CD14-positive monocyte (primary cell): ENCODE measurements around the gene SLX1A. TPM values are rescaled to one million over a fixed set of nuclear protein-coding genes. Genes with fewer than 3 reads are reported as not detected.
"Not testable (repeated sequence)": the region's sequence is repeated elsewhere in the genome, so short reads cannot be mapped to it uniquely, and the experiment has no call there.

ENCODE experiments used
- DNase-seq, 3 donors: peaks; one replicate each; pipeline ENCODE4 v3.0.0-alpha.2; 2011 to 2022
- H2AFZ ChIP-seq: 2 replicates; pipeline ENCODE4 v1.6.0; 2012; ENCODE audit warnings: mild to moderate bottlenecking, low read depth, low read length, inconsistent platforms; ENCODE audit not compliant: insufficient read depth, poor library complexity, severe bottlenecking
- H3K27ac ChIP-seq, 2 donors: 1 replicate in 1 of 2; 2 replicates in 1 of 2; pipeline ENCODE4 v1.5.1; 2012 to 2013; ENCODE audit warnings: low read length in 2 of 2, control low read depth in 1 of 2, inconsistent platforms in 1 of 2, low read depth in 1 of 2, mild to moderate bottlenecking in 1 of 2
- H3K27me3 ChIP-seq, 2 donors: one replicate each; pipeline versions ENCODE4 v1.6.0 to v1.6.1; 2011 to 2013; ENCODE audit warnings: low read length in 2 of 2; ENCODE audit not compliant: control insufficient read depth in 2 of 2, insufficient read depth in 2 of 2
- H3K36me3 ChIP-seq, 2 donors: replicated peaks in 1 of 2; 1 replicate in 1 of 2; 2 replicates in 1 of 2; pipeline versions ENCODE4 v1.5.1 to v1.6.1; 2012 to 2013; ENCODE audit warnings: low read length in 2 of 2, control low read depth in 1 of 2, inconsistent platforms in 1 of 2, mild to moderate bottlenecking in 1 of 2; ENCODE audit not compliant: insufficient read depth in 2 of 2, control insufficient read depth in 1 of 2
- H3K4me1 ChIP-seq, 2 donors: 1 replicate in 1 of 2; 2 replicates in 1 of 2; pipeline versions ENCODE4 v1.5.1 to v1.6.1; 2012 to 2013; ENCODE audit warnings: low read length in 2 of 2, control low read depth in 1 of 2, inconsistent platforms in 1 of 2, mild to moderate bottlenecking in 1 of 2, moderate library complexity in 1 of 2; ENCODE audit not compliant: insufficient read depth in 2 of 2, control insufficient read depth in 1 of 2
- H3K4me2 ChIP-seq: replicated peaks from 2 replicates; pipeline ENCODE3; 2012; ENCODE audit warnings: low read length, moderate library complexity, mild to moderate bottlenecking; ENCODE audit not compliant: poor library complexity, severe bottlenecking; ENCODE audit errors: extremely low read depth
- H3K4me3 ChIP-seq, 3 experiments: fragments of 200-600 bp in 1 of 3; sonication (generic) in 1 of 3; replicated peaks in 1 of 3; 1 replicate in 2 of 3; 2 replicates in 1 of 3; pipeline ENCODE4 v1.5.1; 2011 to 2013; ENCODE audit warnings: low read length in 3 of 3, mild to moderate bottlenecking in 3 of 3, control low read depth in 2 of 3, low read depth in 2 of 3, inconsistent platforms in 1 of 3, moderate library complexity in 1 of 3
- H3K79me2 ChIP-seq: 2 replicates; pipeline ENCODE4 v1.6.0; 2012; ENCODE audit warnings: mild to moderate bottlenecking, control low read depth, inconsistent platforms, low read length, moderate library complexity; ENCODE audit not compliant: insufficient read depth
- H3K9ac ChIP-seq: 2 replicates; pipeline ENCODE4 v1.6.0; 2017; ENCODE audit warnings: low read length, mild to moderate bottlenecking; ENCODE audit not compliant: insufficient read depth, poor library complexity, severe bottlenecking
- H3K9me3 ChIP-seq, 2 donors: replicated peaks in 1 of 2; 1 replicate in 1 of 2; 2 replicates in 1 of 2; pipeline versions ENCODE4 v1.5.1 to v1.6.1; 2012 to 2013; ENCODE audit warnings: low read length in 2 of 2, control low read depth in 1 of 2; ENCODE audit not compliant: control insufficient read depth in 1 of 2, insufficient read depth in 1 of 2
- H4K20me1 ChIP-seq: 2 replicates; pipeline ENCODE4 v1.6.0; 2012; ENCODE audit warnings: mild to moderate bottlenecking, low read length, control low read depth, moderate library complexity; ENCODE audit not compliant: insufficient read depth
- H3K27ac Mint-ChIP-seq, 7 donors: one replicate each; pipeline ENCODE4 v1.8.0; 2020; ENCODE audit warnings: mild to moderate bottlenecking in 7 of 7, mixed read lengths in 7 of 7, moderate library complexity in 6 of 7, inconsistent platforms in 2 of 7
- H3K27me3 Mint-ChIP-seq, 3 donors: one replicate each; pipeline ENCODE4 v1.8.0; 2021 to 2022; ENCODE audit warnings: low read depth in 3 of 3, mild to moderate bottlenecking in 3 of 3, mixed read lengths in 3 of 3, moderate library complexity in 3 of 3, inconsistent platforms in 1 of 3
- H3K36me3 Mint-ChIP-seq, 2 donors: one replicate each; pipeline ENCODE4 v1.8.0; 2020; ENCODE audit warnings: mixed read lengths in 2 of 2, inconsistent platforms in 1 of 2, mild to moderate bottlenecking in 1 of 2
- H3K4me1 Mint-ChIP-seq: one replicate; pipeline ENCODE4 v1.8.0; 2020; ENCODE audit warnings: mild to moderate bottlenecking, mixed read lengths
- H3K4me3 Mint-ChIP-seq, 2 donors: one replicate each; pipeline ENCODE4 v1.8.0; 2020; ENCODE audit warnings: mild to moderate bottlenecking in 2 of 2, mixed read lengths in 2 of 2, moderate library complexity in 1 of 2
- H3K9me3 Mint-ChIP-seq, 7 donors: one replicate each; pipeline ENCODE4 v1.8.0; 2020 to 2022; ENCODE audit warnings: mixed read lengths in 7 of 7, mild to moderate bottlenecking in 6 of 7, moderate library complexity in 6 of 7, inconsistent platforms in 2 of 7
- whole genome bisulfite sequencing: methylation state at CpG from one replicate; pipeline ENCODE4 v1.1.5; 2013; ENCODE audit warnings: missing lambda C conversion rate; ENCODE audit not compliant: insufficient coverage; 5-methylcytosine and 5-hydroxymethylcytosine counted together
- intact Hi-C, 2 donors: fragments of 100-400 bp; cut with micrococcal nuclease; formaldehyde crosslinking; loops; one replicate each; pipeline versions ENCODE4 v1.15.0 to v1.15.1; 2023
- polyA plus RNA-seq, 3 donors: library from polyadenylated mRNA; depleted of rRNA in 1 of 3; unstranded in 2 of 3; stranded (reverse) in 1 of 3; fragments of 300-500 nt in 2 of 3; fragments of >200 nt in 1 of 3; fragmentation: Illumina TruSeq in 2 of 3; gene quantifications; 1 replicate in 2 of 3; 2 replicates in 1 of 3; pipeline ENCODE4 v1.2.3, GENCODE V29; 2012 to 2021

Gene SLX1A
- polyA plus RNA-seq, 3 donors, result 43.1 to 163 (median 162) TPM

- H3K27ac Mint-ChIP-seq, H3K27ac ChIP-seq, H2AFZ ChIP-seq, H3K79me2 ChIP-seq, H3K27me3 Mint-ChIP-seq, H3K9me3 Mint-ChIP-seq, intact Hi-C loops, DNase-seq, H3K9me3 ChIP-seq, H3K36me3 ChIP-seq, H3K27me3 ChIP-seq, H3K4me1 Mint-ChIP-seq, H3K4me1 ChIP-seq, H3K4me3 ChIP-seq, H4K20me1 ChIP-seq, H3K4me2 ChIP-seq, H3K4me3 Mint-ChIP-seq, H3K9ac ChIP-seq, H3K36me3 Mint-ChIP-seq: not testable (repeated sequence)
- no CpG with 5 or more reads among the region's 2 CpGs for WGBS
Measured at GRCh38 chr16:30197001-30197400, 3.3 kb downstream of the SLX1A start.

GRCh38 chr16:30199049-30199448 lies 5.4 kb downstream of the SLX1A start, which contains the start of gene SULT1A3:
Gene SULT1A3 (plus strand): TSS chr16:30199255. CDS start chr16:30200729, 1,474 bp downstream.
- H2AFZ ChIP-seq, H3K36me3 Mint-ChIP-seq, H3K27me3 ChIP-seq, H3K79me2 ChIP-seq, H3K4me3 ChIP-seq, H3K9ac ChIP-seq, H3K27ac ChIP-seq, H3K27me3 Mint-ChIP-seq, H3K4me1 ChIP-seq, H3K36me3 ChIP-seq, H3K4me1 Mint-ChIP-seq, H3K9me3 ChIP-seq, H3K27ac Mint-ChIP-seq, H4K20me1 ChIP-seq, DNase-seq, H3K9me3 Mint-ChIP-seq, intact Hi-C loops, H3K4me3 Mint-ChIP-seq, H3K4me2 ChIP-seq: not testable (repeated sequence)
- WGBS, result no CpG with 5 or more reads among the region's 3 CpGs

GRCh38 chr16:30199608-30200343 lies 6.1 kb downstream of the SLX1A start:
- H3K4me1 Mint-ChIP-seq, H3K36me3 ChIP-seq, H3K79me2 ChIP-seq, H2AFZ ChIP-seq, H3K4me2 ChIP-seq, H3K27ac ChIP-seq, H3K27me3 ChIP-seq, H3K4me3 ChIP-seq, H3K27me3 Mint-ChIP-seq, H4K20me1 ChIP-seq, H3K9ac ChIP-seq, DNase-seq, intact Hi-C loops, H3K4me3 Mint-ChIP-seq, H3K4me1 ChIP-seq, H3K9me3 ChIP-seq, H3K27ac Mint-ChIP-seq, H3K9me3 Mint-ChIP-seq, H3K36me3 Mint-ChIP-seq: not testable (repeated sequence)
- no CpG with 5 or more reads among the region's 15 CpGs for WGBS

- H3K27me3 Mint-ChIP-seq, H2AFZ ChIP-seq: not testable (repeated sequence)
- peak overlapping the region; percentile 44 to 61 (median 56) for H3K4me3 ChIP-seq
Measured at GRCh38 chr16:30205541-30206236, 12.0 kb downstream of the SLX1A start.

More at GRCh38 chr16:30205541-30206236, 12.0 kb downstream of the SLX1A start:
- H3K27me3 ChIP-seq, intact Hi-C loops, H3K36me3 Mint-ChIP-seq, H3K27ac ChIP-seq, H3K27ac Mint-ChIP-seq, H3K9me3 ChIP-seq, H3K36me3 ChIP-seq, H3K4me2 ChIP-seq, H3K4me3 Mint-ChIP-seq, H3K9ac ChIP-seq, H4K20me1 ChIP-seq, H3K9me3 Mint-ChIP-seq, DNase-seq, H3K4me1 Mint-ChIP-seq, H3K79me2 ChIP-seq, H3K4me1 ChIP-seq: not testable (repeated sequence)
- WGBS, result 0% methylated on average over 7 of the region's 52 CpGs
